Parathyroid adenoma (tissue), 2 donors: ENCODE data around the gene DAB2IP.

Experiments used
- H2AFZ ChIP-seq: fragments of 300-600 bp; sonication (generic); one replicate; pipeline ENCODE4 v1.7.0; 2017; ENCODE audit warnings: antibody characterized with exemption, mild to moderate bottlenecking
- H3K27ac ChIP-seq: fragments of 300-600 bp; sonication (generic); one replicate; pipeline ENCODE4 v1.7.0; 2017
- H3K27me3 ChIP-seq: fragments of 300-600 bp; sonication (generic); one replicate; pipeline ENCODE4 v1.7.0; 2017; ENCODE audit warnings: low read length; ENCODE audit not compliant: control insufficient read depth, insufficient read depth
- H3K36me3 ChIP-seq: fragments of 300-600 bp; sonication (generic); one replicate; pipeline ENCODE4 v1.7.0; 2017; ENCODE audit warnings: low read length; ENCODE audit not compliant: control insufficient read depth, insufficient read depth
- H3K4me1 ChIP-seq: fragments of 300-600 bp; sonication (generic); one replicate; pipeline ENCODE4 v1.7.0; 2017; ENCODE audit warnings: control low read depth
- H3K4me2 ChIP-seq: fragments of 300-600 bp; sonication (generic); one replicate; pipeline ENCODE4 v1.7.0; 2017; ENCODE audit warnings: low read length
- H3K4me3 ChIP-seq: fragments of 300-600 bp; sonication (generic); one replicate; pipeline ENCODE4 v1.7.0; 2017; ENCODE audit warnings: low read depth, low read length
- H3K79me2 ChIP-seq: fragments of 300-600 bp; sonication (generic); one replicate; pipeline ENCODE4 v1.7.0; 2017; ENCODE audit warnings: control low read depth
- H3K9ac ChIP-seq: fragments of 300-600 bp; sonication (generic); one replicate; pipeline ENCODE4 v1.7.0; 2017; ENCODE audit warnings: mild to moderate bottlenecking
- H3K9me3 ChIP-seq: fragments of 300-600 bp; sonication (generic); one replicate; pipeline ENCODE4 v1.7.0; 2017; ENCODE audit warnings: low read length; ENCODE audit not compliant: control insufficient read depth
- CTCF ChIP-seq: fragments of 300-600 bp; sonication (generic); IDR thresholded peaks from one replicate; pipeline ENCODE4 v1.7.0; 2017; ENCODE audit warnings: antibody characterized with exemption, mild to moderate bottlenecking
- donor health status: primary hyperparathyroidism.

DAB2IP gene

GRCh38 chr9:121711797-121712196 is 60.4 kb downstream of the DAB2IP start:
- Histone ChIP-seq H3K4me3 (no peak overlapping the region), H3K4me1 (peaks cover 10% of the 10 kb centered on the region), H3K4me2 (no peak overlapping the region), H3K27ac (no peak overlapping the region), H3K36me3 (no peaks in the 10 kb centered on the region), H3K9me3 (no peaks in the 10 kb centered on the region), H2AFZ (no peak overlapping the region), H3K9ac (no peak overlapping the region), H3K27me3 (no peaks in the 10 kb centered on the region), H3K79me2 (peaks cover 23% of the 10 kb centered on the region)
- TF ChIP-seq CTCF: no peak

- Histone ChIP-seq H3K27ac (no peak overlapping the region), H2AFZ (no peak overlapping the region), H3K79me2 (peaks cover 13% of the 10 kb centered on the region), H3K36me3 (no peaks in the 10 kb centered on the region), H3K4me3 (no peak overlapping the region), H3K4me2 (no peak overlapping the region), H3K9ac (no peak overlapping the region), H3K4me1 (peaks cover 20% of the 10 kb centered on the region), H3K27me3 (no peaks in the 10 kb centered on the region), H3K9me3 (no peaks in the 10 kb centered on the region)
- TF ChIP-seq CTCF: no peak
Observed at GRCh38 chr9:121713400-121714070, 62.1 kb downstream of the DAB2IP start.

- Histone ChIP-seq H3K4me3 (no peak overlapping the region), H2AFZ (no peak overlapping the region), H3K9me3 (no peaks in the 10 kb centered on the region), H3K79me2 (peaks cover 13% of the 10 kb centered on the region), H3K36me3 (no peaks in the 10 kb centered on the region), H3K4me2 (no peak overlapping the region), H3K27me3 (no peaks in the 10 kb centered on the region), H3K9ac (no peak overlapping the region), H3K27ac (no peak overlapping the region), H3K4me1 (peaks cover 20% of the 10 kb centered on the region)
- no peak for TF ChIP-seq CTCF
Observed at GRCh38 chr9:121714075-121714705, 62.8 kb downstream of the DAB2IP start.

- Histone ChIP-seq H3K4me1 (peaks cover 17% of the 10 kb centered on the region), H3K4me2 (no peak overlapping the region), H3K27ac (no peak overlapping the region), H3K36me3 (no peaks in the 10 kb centered on the region), H3K9me3 (no peaks in the 10 kb centered on the region), H3K9ac (no peak overlapping the region), H3K79me2 (peaks cover 13% of the 10 kb centered on the region), H2AFZ (no peak overlapping the region), H3K4me3 (no peak overlapping the region), H3K27me3 (no peaks in the 10 kb centered on the region)
- TF ChIP-seq CTCF: no peak
Observed at GRCh38 chr9:121714873-121715272, 63.4 kb downstream of the DAB2IP start.
